Endometrium (tissue), 2 donors: ENCODE measurements around the gene TMED7.
"Not testable (repeated sequence)": the region's sequence is repeated elsewhere in the genome, so short reads cannot be mapped to it uniquely, and the experiment has no call there.

Source experiments
- FAIRE-seq: peaks from 2 replicates; lab custom pipeline; 2012; peaks lifted over from hg19 to GRCh38; lab: Jason Lieb, UNC
- donor health status: control.
- donor health status: control.

The TMED7 gene

DNA sequence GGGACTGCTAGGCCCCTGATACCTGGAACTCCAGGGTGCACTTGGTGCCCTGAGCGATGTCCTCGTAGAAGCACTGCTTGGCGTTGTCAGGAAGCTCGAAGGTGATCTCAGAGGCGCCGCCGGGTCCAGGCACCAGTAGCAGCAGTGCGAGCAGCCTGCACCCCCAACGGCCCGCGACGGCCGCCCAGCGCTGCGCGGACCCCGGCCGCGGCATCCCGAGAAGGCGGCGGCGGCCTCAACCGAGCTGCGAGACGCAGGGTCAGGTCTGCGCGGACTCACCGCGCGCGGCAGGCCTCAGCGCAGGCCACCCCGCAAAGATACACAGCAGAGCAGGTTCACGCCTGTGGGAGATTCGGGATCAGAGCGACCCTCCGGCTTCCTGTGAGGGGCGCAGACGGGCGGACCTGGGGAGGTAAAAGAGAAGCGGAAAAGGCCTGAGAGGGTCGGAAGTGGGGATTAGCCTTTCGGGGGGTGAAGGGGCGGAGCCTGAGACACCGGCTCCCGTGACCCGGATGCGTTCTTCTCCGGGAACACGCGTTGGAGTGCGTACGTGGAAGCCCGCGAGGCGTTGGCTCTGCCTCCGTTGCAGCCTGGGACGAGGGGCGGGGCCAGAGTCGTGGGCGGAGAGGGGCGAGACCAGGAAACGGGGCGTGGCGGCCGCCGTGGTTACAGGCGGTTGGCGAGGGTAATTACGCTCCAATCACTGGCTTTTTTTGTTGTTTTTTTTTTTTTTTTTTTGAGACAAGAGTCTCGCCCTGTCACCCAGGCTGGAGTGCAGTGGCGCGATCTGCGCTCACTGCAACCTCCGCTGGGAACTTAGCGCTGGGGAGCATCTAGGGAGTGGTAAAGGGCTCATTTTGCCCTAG, at the start of gene TMED7:
TSS of gene TMED7 (minus strand) at position 458 of the 866 bp plus-strand sequence. CDS start at position 214, 244 bp downstream.
- peak; percentile 98 for FAIRE-seq

DNA sequence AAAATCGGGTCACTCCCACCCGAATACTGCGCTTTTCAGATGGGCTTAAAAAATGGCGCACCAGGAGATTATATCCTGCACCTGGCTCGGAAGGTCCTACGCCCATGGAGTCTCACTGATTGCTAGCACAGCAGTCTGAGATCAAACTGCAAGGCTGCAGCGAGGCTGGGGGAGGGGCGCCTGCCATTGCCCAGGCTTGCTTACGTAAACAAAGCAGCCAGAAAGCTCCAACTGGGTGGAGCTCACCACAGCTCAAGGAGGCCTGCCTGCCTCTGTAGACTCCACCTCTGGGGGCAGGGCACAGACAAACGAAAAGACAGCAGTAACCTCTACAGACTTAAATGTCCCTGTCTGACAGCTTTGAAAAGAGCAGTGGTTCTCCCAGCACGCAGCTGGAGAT, 48.9 kb upstream of the TMED7 start:
- FAIRE-seq: not testable (repeated sequence)

DNA sequence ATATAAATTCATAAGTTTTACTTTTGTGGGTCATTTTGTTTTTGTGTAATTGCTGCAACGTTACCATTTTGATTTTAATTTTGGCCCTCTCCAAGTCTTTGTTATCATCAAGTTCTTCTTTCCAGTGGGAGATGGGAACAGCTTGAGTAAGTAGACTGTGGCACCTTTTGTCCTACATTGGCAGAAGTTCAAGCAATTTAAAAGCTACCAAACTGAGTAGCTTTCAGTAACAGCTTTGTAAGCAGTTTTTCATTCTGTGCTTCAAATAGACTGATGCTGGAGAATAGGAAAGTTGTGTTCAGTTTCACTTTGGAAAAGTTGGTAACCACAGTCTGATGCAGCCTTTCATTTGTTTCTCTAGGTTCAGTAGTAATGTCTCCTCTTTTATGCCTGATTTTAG, 47.8 kb upstream of the TMED7 start:
- FAIRE-seq: no peak

DNA sequence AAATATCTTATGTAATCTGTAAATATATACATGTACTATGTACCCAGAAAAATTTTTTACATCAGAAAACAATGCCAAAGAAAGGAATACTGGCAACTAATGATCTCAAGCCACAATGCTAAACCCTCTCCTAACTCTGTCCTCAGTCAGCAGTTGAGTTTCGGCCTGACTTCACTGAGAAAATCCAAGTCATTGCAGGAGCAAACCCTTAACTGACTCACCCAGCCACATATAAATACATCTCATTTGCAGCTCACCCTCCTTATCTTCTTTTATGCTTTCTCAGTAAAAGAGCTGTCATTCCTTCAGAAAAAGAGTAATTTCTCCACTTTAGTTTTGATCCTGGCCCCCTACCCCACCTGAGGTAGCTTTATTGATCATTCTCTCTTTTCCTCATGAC, 46.1 kb upstream of the TMED7 start:
- FAIRE-seq: no peak

DNA sequence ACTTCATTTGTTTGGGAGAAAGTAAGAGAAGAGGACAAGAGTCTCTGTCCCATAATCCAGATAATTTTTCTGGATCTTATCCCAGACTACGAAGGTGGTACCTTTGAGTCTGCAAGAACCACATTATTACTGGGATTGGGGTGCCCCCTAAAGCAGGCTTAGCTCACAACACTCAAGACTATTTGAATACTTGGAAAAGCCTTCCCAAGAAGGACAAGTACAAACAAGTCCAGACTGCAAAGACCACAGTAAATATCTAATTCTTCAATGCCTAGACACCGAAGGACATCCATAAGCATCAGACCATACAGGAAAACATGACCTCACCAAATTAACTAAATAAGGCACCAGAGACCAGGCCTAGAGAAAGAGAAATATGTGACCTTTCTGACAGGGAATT, 40.2 kb upstream of the TMED7 start:
- FAIRE-seq: no peak

DNA sequence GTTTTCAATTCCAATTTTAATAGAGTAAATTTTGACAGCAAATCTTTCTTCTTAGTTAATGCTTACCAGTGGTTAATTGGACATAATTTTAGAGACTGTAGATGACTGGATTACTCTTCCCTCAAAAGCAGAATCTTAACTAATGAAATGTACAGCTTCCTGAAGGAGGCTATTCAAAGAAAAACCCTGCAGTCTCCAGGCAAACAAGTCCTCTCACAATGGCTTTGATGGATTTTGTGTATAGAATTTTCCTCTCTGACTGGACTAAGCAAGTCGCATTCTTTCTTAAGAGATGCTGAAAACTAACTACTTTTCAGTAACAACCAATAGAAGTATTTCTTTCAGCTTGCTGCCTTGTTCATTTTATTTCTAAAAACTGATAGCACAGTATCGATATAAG, 35.7 kb upstream of the TMED7 start:
- FAIRE-seq: no peak

DNA sequence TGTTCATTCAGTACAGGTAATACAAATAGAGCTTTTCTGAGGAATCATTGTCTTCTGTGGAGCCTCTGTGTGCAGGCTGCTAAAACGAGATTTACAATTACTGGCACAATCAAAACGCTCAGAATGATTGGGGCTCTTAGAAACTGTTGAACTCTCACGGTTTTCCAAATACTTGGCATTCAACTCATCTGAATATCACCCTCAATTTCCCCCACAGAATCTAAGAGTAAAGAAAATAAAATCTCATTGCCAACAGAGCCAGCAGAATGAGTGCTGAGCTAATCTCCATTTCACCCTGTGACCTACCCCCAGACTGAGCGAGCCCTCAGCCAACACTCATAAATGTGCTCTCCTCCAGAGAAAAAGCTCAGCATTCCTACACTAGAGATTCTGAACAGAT, 35.3 kb upstream of the TMED7 start:
- no peak for FAIRE-seq

DNA sequence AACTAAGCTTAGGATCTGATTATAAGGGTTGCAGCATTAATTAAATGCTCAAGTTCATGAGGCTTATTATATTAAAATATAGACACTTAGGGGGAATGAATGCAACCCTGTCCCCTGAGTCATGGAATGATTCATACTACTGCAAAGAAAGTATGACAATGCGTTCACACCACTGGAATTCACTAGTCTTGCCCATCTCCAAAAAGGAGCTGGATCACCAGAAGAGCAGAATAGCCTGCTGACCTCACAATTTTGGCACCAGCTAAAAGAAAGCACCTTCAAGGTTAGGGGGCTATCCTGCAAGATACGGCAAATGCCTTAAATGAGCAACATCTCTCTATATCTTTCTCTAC, 32.0 kb upstream of the TMED7 start:
- FAIRE-seq: no peak

DNA sequence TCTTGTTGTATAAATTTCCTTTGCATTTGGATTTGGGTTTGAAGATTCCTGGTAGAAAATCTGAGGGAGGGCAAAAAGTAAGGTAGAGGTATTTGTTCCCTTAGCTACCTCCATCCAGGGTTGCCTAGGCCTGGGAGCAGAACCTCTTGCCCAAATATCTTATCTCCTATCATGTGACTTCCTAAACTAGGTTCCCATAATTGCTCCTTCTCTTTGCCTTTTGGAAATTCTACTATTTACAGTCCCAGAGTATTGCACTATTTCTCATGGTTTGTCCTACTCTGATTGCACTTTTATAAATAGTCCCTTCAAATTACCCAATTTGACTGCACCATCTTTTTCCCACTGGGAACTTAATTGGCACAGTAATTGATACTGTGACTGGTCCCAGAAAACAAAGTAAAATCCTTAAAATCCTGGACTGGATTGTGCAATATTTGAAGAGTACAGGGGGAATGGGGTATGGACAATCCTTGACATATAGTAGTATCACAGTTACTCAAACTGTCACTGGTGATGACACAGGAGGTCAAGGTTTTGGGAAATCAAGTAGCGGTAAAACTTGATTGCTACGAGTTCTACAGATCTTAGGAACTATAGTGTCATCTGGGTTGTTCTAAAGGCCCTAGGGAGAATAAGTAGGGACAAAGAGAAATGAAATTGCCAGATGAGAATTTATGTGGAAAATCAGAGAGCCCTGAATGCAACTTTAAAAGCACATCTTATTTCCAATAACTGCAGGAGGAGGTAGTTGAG, 31.5 kb upstream of the TMED7 start:
- FAIRE-seq: no peak

DNA sequence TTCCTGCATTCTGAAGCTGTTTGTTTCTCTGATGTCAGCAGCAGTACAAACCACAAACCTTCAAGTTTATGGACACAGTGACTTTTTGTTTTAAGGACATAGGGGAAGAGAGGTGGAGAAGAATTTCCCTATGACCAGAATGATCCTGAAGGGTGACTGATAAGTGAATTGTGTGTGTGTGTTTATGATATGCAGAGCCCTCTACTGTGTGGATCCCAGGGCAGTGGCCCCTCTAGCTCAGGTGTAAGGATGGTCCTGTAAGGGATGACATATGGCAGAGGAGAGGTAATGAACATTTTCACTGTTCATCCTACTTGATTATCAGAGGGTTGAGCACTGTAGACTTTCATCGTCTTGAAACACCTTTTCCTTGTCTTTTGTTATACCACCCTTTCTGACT, 30.6 kb upstream of the TMED7 start:
- FAIRE-seq: no peak

DNA sequence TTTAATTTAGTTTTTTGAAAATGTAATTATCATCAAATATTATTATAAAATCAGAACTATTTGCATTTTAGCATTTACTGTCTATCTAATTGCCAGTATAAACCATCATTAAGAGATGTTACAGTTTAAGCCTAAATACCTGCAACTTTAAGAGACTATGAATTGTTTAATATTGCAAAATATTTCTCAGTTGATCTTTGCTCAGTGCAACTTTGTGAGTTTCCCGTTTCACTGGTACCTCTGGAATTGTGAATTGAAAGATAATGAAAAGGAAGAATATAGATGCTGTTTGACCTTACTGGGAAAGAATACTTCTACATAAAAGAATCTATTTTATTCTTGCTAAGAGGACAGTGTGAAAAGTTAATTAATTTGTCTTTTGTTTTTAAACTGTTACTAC, 30.2 kb upstream of the TMED7 start:
- FAIRE-seq: no peak

DNA sequence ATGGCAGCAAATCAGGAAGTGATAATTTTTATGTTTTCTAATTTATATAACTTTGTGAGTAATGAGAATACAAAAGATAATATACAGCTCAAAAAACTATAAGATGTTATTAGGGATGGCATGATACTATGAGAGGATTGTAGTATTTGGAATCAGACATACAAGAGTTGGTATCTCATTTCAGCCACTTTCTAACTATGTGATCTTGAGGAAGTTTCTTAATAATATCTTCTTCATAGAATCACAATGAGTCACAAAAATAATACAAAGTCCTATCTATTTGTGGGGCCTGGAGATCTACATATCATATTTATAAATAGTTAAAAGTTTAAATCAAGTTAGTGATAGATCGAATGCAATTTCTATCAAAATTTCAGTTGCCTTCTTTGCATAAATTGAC, 23.7 kb upstream of the TMED7 start:
- no peak for FAIRE-seq

DNA sequence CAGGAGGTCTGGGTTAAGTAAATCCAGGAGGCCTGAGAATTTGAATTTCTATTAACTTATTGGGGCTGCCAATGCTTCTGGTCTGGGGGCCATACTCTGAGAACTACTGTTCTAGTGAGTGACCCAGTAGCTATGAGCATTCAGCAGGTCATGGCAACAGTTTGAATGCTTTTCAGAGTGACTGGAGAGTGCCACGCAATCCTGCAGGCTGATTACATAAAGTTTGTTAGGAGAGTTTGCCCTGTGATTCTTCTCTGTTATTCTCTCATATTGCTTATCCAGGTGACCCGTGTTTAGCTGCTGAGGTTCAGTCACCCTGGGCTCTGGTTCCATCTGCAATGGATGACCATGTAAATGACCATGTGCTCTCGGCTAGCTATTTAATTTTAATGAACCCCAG, 22.2 kb upstream of the TMED7 start:
- FAIRE-seq: no peak

DNA sequence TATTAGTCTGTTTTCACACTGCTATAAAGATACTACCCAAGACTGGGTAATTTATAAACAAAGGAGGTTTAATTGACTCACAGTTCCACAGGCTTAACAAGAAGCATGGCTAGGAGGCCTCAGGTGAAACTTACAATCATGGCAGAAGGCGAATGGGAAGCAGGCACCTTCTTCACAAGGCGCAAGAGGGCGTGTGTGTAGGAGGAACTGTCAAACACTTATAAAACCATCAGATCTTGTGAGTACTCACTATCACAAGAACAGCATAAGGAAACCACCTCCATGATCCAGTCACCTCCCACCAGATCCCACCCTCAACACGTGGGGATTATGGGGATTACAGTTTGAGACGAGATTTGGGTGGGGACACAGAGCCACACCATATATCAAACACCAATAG, 19.6 kb upstream of the TMED7 start:
- not testable (repeated sequence) for FAIRE-seq

DNA sequence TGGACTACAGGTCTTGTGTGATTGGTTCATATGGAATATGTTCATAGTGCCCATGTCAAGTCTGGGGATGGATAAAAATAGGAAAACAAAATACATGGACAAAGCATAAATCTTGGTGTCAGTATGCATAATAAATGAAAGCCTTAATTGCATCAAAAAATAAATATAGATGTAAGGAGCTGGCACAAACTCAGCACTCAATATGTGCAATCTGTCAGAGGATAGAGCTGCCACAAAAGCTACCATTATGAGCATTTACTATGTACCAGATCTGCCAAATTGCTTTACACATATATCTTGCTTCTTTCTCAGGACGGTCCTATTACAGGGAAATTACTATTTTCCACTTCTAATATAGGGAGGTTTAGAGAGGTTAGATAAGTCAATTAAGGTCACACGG, 18.2 kb upstream of the TMED7 start:
- no peak for FAIRE-seq

DNA sequence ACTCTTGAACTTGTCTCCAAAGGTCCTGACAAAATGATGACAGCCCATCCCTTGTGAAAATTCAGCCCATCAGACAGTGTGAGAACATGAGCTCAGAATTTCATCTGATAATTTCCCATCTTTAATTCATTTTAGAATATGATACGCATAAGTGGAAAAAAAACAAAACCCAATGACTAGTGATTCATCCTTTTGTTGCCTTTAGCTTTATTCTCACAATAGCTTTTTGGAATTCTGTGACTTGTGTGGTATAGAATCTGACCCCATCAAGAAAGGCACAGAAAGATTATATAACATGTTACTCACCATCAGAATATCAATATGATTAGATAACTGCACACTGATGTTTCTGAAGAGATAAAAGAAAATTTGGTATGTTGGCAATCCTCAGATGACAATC, 16.1 kb upstream of the TMED7 start:
- no peak for FAIRE-seq

DNA sequence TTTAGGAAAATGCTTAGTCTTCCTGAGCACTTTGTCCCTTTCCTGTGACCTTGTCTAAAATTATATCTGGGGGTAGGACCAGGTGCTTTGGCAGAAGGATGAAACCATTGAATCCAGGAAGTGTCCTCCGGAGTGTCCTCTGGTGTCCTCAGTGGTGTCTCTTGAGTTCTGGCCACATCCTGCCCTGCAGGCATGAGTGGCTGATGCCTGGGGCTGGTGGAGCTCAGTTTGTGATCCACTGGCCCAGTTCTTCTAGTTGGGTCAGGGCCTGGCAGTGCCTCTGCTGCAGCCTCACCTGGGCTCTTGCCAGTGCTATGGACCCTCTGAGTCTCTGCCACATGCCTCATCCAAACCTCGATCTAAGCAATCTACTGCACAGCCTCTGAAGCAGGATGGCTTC, 14.4 kb upstream of the TMED7 start:
- no peak for FAIRE-seq

DNA sequence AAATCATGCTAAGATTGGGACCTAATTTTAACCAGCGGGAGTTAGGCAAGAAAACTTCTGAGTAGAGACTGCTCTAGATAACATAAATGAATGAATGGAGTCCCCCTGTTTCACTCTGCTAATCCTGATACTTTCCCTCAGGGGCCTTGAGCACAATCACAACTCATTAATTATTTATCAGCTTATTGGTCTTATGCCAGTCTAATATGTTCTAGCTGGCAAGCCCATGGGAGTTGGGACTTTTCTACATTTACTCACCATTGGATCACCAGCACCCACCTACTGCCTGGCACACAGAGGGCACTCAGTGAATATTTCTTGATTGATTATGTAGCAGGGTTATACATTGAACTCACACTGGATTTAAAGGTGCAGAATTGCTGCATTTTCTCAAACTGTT, 13.5 kb upstream of the TMED7 start:
- FAIRE-seq: no peak

DNA sequence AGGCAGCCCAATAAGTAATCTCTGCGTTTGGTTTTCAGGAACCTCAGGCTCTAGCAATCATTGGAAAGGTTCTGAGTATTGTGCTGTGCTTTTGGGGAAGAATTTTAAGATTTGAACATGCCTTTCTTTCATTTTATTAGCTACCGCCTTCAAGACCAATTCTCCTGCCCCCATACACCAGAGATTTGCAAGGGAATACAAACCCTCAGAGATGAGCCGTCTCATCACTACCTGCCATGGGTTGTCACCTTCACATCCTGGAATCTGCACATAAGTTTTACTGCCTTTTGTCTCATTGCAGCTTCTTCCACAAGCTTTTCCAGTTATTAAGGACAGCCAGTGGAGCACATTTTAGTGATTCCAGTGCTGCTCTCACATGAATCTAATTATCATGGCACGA, 11.7 kb upstream of the TMED7 start:
- no peak for FAIRE-seq

DNA sequence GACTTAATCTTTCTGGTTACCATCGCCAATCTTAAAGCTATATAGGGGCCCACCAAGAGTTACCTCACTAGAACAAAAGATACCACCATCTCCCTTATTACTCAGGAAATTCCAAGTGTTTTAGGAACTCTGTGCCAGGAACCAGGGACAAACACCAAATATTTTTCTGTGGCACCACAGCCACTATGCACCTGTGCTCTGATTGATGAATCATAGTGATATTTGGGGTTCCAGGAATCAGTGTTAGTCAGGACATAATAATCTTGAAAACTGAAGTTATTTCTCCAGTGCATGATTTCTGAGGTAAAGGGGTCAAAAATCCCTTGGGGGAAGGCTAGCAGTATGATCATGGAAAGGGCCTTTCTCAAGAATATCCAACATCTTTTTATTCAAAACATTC, 10.2 kb upstream of the TMED7 start:
- FAIRE-seq: no peak

DNA sequence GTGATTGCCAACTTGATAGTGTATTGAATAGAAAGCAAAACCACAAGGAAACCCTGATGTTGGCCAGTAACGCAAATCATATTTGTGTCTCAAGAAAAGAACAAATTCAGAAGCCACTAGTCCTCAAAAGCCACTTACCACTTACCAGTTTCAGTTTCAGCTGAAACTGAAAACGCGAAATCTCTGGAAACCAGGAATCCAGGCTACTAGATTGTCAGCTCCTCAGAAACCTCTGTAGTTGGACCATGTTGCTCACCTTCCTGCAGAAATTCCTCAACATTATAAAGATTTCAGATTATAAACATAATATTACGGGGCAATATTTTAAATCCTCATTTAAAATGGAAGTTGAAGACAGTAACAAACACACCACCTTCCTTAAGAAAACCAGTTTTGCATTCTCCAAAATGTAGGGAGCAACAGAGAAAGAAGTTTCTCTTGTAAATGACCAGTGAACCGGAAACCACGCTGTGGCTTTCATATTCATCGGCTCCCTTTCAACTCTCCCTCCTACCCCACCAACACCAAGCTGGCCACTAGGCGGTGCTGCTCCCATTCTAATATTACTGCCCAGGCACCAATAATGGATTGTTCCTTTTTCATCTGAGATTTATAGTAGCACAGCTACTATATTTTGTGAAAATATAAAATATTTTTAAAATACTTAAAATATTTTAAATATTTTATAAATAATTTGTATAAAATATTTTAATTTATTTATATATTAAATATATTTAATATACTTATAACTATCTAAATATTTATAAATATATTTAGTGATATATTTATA, 8.7 kb upstream of the TMED7 start:
- FAIRE-seq: peak; percentile 99

DNA sequence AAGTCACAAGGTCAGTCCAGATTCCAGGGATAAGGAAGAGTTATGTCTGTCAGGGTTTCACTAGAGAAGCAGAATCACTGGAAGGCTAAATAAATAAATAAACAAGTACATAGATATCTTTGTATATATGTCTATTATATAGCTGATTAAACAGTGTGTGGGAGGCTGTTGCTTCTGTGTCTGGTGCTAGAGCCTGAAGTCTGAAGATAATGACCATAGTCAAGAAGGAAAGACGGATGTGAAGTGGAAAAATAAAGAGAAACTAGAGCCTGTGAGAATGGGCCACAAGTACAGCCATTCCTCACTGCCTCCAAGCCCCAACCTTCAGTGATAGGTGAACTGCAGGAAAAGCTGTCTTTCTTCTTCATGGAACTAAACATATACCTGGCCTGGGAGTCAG, 4.1 kb upstream of the TMED7 start:
- FAIRE-seq: no peak

DNA sequence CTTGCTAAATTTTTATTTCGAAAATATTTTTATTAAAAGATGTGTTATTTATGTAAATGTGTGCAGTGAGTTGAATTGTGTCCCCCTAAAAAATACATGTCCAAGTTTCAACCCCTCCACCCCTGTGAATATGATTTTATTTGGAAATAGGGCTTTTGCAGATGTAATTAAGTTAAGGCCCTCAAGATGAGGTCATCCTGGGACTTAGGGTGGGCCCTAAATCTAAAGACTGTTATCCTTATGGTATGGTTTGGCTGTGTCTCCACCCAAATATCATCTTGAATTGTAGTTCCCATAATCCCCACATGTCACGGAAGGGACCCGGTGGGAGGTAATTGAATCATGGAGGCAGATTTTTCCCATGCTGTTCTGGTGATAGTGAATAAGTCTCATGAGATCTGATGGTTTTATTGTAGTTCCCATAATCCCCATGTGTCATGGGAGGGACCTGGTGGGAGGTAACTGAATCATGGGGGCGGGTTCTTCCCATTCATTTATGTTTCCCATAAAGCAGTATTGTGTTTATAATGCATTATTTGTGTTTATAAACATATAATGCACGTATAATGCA, 1.5 kb upstream of the TMED7 start:
- no peak for FAIRE-seq
